Measurements from ENCODE around the gene NFIA.

GRCh38 chr1:61109158-61109557 lies 26.8 kb downstream of the NFIA start:
- TF ChIP-seq CTCF (conservative IDR thresholded peaks at IDR 0.05; ENCODE audit: low read length): no peak
- TF ChIP-seq EZH2phosphoT487 (IDR thresholded peaks at IDR 0.05; ENCODE audit: borderline replicate concordance): no peak

Data from Loucy (cell line).